GM12878 (cell line): Measurements from ENCODE around the gene GPBAR1. TPM values are rescaled to one million over a fixed set of nuclear protein-coding genes. Genes with fewer than 3 reads are reported as not detected.

Experiments used
- ATAC-seq: fragments of 200-7000 bp; cut with Tn5 transposase; 3 replicates; pipeline ENCODE4 v1.9.1; 2020; ENCODE audit warnings: mild to moderate bottlenecking, moderate library complexity
- BruUV-seq: library from RNA; stranded (reverse); fragments of 400-500 nt; replicated peaks from 2 replicates; lab custom pipeline; 2021; lab: Mats Ljungman, UMichigan
- CTCF ChIA-PET: fragments of 300-600 bp; sonication (Branson Sonifier 250); formaldehyde crosslinking; extraction: SDS; loops from one replicate; lab custom pipeline; 2021; ENCODE audit warnings: inconsistent platforms; lab: Yijun Ruan, JAX
- POLR2A ChIA-PET: fragments of 350-600 bp; formaldehyde crosslinking; extraction: SDS; loops from one replicate; lab custom pipeline; 2021; ENCODE audit warnings: inconsistent platforms; lab: Charles Lee
- RAD21 ChIA-PET: fragments of 300-600 bp; sonication (Branson Sonifier 250); formaldehyde crosslinking; loops from one replicate; lab custom pipeline; 2023; ENCODE audit warnings: antibody characterized with exemption; ENCODE audit not compliant: unreplicated experiment; lab: Charles Lee
- SMC1A ChIA-PET: fragments of 300-600 bp; sonication (Branson Sonifier 250); formaldehyde crosslinking; loops from one replicate; lab custom pipeline; 2023; ENCODE audit not compliant: unreplicated experiment, uncharacterized antibody; lab: Charles Lee
- DNase-seq: peaks from one replicate; pipeline ENCODE4 v3.0.0-alpha.2; 2011; ENCODE audit warnings: low read depth, low spot score
- FAIRE-seq: peaks from 3 replicates; lab custom pipeline; 2011; peaks lifted over from hg19 to GRCh38; lab: Jason Lieb, UNC
- H2AFZ ChIP-seq: 2 replicates; pipeline ENCODE4 v1.6.0; 2011; ENCODE audit warnings: low read depth, low read length, control low read depth; ENCODE audit not compliant: control insufficient read depth
- H3K27ac ChIP-seq: 2 replicates; pipeline ENCODE4 v1.5.1; 2011; ENCODE audit warnings: control low read depth; ENCODE audit not compliant: control insufficient read depth, insufficient read depth
- H3K27me3 ChIP-seq, 2 experiments: replicated peaks in 1 of 2; 2 replicates each; pipeline versions ENCODE4 v1.6.0 to v1.6.1; 2011; ENCODE audit warnings: low read length in 1 of 2; ENCODE audit not compliant: control insufficient read depth in 2 of 2, insufficient read depth in 2 of 2
- H3K36me3 ChIP-seq, 2 experiments: 2 replicates each; pipeline ENCODE4 v1.5.1; 2011; ENCODE audit warnings: low read length in 1 of 2; ENCODE audit not compliant: control insufficient read depth in 2 of 2, insufficient read depth in 2 of 2
- H3K4me1 ChIP-seq: 2 replicates; pipeline ENCODE4 v1.6.1; 2011; ENCODE audit warnings: mild to moderate bottlenecking, low read length, moderate library complexity, mixed read lengths; ENCODE audit not compliant: control insufficient read depth, insufficient read depth
- H3K4me2 ChIP-seq: 2 replicates; pipeline ENCODE4 v1.6.0; 2011; ENCODE audit warnings: control low read depth; ENCODE audit not compliant: control insufficient read depth, insufficient read depth
- H3K4me3 ChIP-seq: fragments of 200-600 bp; sonication (generic); 2 replicates; pipeline ENCODE4 v1.5.1; 2016
- H3K79me2 ChIP-seq: 2 replicates; pipeline ENCODE4 v1.6.0; 2011; ENCODE audit warnings: low read length; ENCODE audit not compliant: control insufficient read depth, insufficient read depth
- H3K9ac ChIP-seq: 2 replicates; pipeline ENCODE4 v1.8.0; 2011; ENCODE audit warnings: low read length, control low read depth, mixed read lengths; ENCODE audit not compliant: control insufficient read depth, insufficient read depth
- H3K9me3 ChIP-seq: replicated peaks from 3 replicates; pipeline ENCODE4 v1.5.1; 2011; ENCODE audit warnings: mild to moderate bottlenecking, low read length; ENCODE audit not compliant: control insufficient read depth, insufficient read depth
- H4K20me1 ChIP-seq: 2 replicates; pipeline ENCODE4 v1.6.0; 2011; ENCODE audit not compliant: control insufficient read depth, insufficient read depth
- CTCF ChIP-seq, 3 experiments: IDR thresholded peaks in 2 of 3; conservative IDR thresholded peaks in 1 of 3; 2 replicates each; pipeline ENCODE4 v1.5.1; 2011; ENCODE audit warnings: low read depth in 3 of 3, low read length in 3 of 3, mild to moderate bottlenecking in 3 of 3, control low read depth in 2 of 3, moderate library complexity in 2 of 3, inconsistent platforms in 1 of 3, mixed read lengths in 1 of 3; ENCODE audit not compliant: control insufficient read depth in 2 of 3, insufficient read depth in 1 of 3; ENCODE audit errors: extremely low read depth in 1 of 3
- ELK1 ChIP-seq: IDR thresholded peaks from 2 replicates; pipeline ENCODE4 v1.6.1; 2012; ENCODE audit warnings: low read depth, low read length, improper control_type of control experiment
- MEF2B ChIP-seq: fragments of 450-650 bp; IDR thresholded peaks from 2 replicates; pipeline ENCODE4 v1.6.1; 2018; ENCODE audit warnings: mild to moderate bottlenecking, moderate library complexity; ENCODE audit not compliant: partially characterized antibody, poor library complexity, severe bottlenecking
- PBX3 ChIP-seq: IDR thresholded peaks from 2 replicates; pipeline ENCODE4 v1.6.1; 2011; ENCODE audit warnings: mild to moderate bottlenecking, low read depth, low read length, moderate library complexity; ENCODE audit not compliant: insufficient replicate concordance
- RAD21 ChIP-seq: IDR thresholded peaks from 2 replicates; pipeline ENCODE4 v1.6.1; 2011; ENCODE audit warnings: mild to moderate bottlenecking, low read depth, low read length, moderate library complexity; ENCODE audit not compliant: insufficient read depth
- RCOR1 ChIP-seq: conservative IDR thresholded peaks from 2 replicates; pipeline ENCODE4 v1.6.1; 2012; ENCODE audit warnings: low read depth, low read length, improper control_type of control experiment
- SMC3 ChIP-seq: IDR thresholded peaks from 2 replicates; pipeline ENCODE4 v1.6.1; 2011; ENCODE audit warnings: low read length, improper control_type of control experiment, borderline replicate concordance
- TBL1XR1 ChIP-seq: IDR thresholded peaks from 2 replicates; pipeline ENCODE4 v1.6.1; 2012; ENCODE audit warnings: low read depth, low read length, improper control_type of control experiment
- WRNIP1 ChIP-seq: IDR thresholded peaks from 2 replicates; pipeline ENCODE4 v1.6.1; 2011; ENCODE audit warnings: low read depth, low read length, improper control_type of control experiment, borderline replicate concordance
- YY1 ChIP-seq: IDR thresholded peaks from 2 replicates; pipeline ENCODE4 v1.6.1; 2011; ENCODE audit warnings: low read depth, mild to moderate bottlenecking, low read length
- WGBS: methylation state at CpG from one replicate; pipeline ENCODE4 v1.1.6; 2016; ENCODE audit warnings: low lambda C conversion rate; ENCODE audit not compliant: insufficient replicate concordance, insufficient coverage; ENCODE audit errors: missing lambda C conversion rate; 5-methylcytosine and 5-hydroxymethylcytosine counted together
- in situ Hi-C: fragments of 300-500 bp; cut with MboI; formaldehyde crosslinking; loops from 9 replicates; pipeline ENCODE4 v1.14.3; 2018; ENCODE audit warnings: mixed read lengths
- intact Hi-C: fragments of 100-400 bp; cut with micrococcal nuclease; formaldehyde crosslinking; loops from one replicate; pipeline ENCODE4 v1.14.2; 2022; ENCODE audit not compliant: unreplicated experiment
- polyA plus RNA-seq, 11 experiments: library from polyadenylated mRNA; depleted of rRNA in 4 of 11; unstranded in 6 of 11; stranded (reverse) in 5 of 11; fragments of >200 nt; fragmentation: Nextera tagmentation in 4 of 11; fragmentation: Illumina TruSeq in 1 of 11; extraction: Ambion mirVana in 4 of 11; extraction: Trizol in 1 of 11; gene quantifications; 1 replicate in 1 of 11; 2 replicates in 10 of 11; pipeline versions ENCODE4 v1.2.1 to v1.2.3, GENCODE V29; 2011 to 2016; ENCODE audit warnings: inconsistent platforms in 2 of 11, missing spikeins in 2 of 11, low read depth in 1 of 11
- total RNA-seq, 4 experiments: library from RNA; depleted of rRNA in 3 of 4; stranded (reverse); fragments of >200 nt in 3 of 4; fragmentation: Illumina TruSeq in 1 of 4; extraction: Trizol in 1 of 4; gene quantifications; 2 replicates each; pipeline versions ENCODE4 v1.2.1 to v1.2.3, GENCODE V29; 2013 to 2021
- TF ChIP-seq, protein P1 (sequence below): fragments of 450-650 bp; IDR thresholded peaks from 2 replicates; pipeline ENCODE4 v1.6.1; 2016; ENCODE audit warnings: mild to moderate bottlenecking, moderate library complexity, borderline replicate concordance

The GPBAR1 gene
- total and polyA plus RNA-seq, 10 of the 15 experiments (the other 5 are each of a cell fraction or from before 2014, with no cell fraction given): 0.03 to 0.36 (median 0.11) TPM; not detected in 3

DNA sequence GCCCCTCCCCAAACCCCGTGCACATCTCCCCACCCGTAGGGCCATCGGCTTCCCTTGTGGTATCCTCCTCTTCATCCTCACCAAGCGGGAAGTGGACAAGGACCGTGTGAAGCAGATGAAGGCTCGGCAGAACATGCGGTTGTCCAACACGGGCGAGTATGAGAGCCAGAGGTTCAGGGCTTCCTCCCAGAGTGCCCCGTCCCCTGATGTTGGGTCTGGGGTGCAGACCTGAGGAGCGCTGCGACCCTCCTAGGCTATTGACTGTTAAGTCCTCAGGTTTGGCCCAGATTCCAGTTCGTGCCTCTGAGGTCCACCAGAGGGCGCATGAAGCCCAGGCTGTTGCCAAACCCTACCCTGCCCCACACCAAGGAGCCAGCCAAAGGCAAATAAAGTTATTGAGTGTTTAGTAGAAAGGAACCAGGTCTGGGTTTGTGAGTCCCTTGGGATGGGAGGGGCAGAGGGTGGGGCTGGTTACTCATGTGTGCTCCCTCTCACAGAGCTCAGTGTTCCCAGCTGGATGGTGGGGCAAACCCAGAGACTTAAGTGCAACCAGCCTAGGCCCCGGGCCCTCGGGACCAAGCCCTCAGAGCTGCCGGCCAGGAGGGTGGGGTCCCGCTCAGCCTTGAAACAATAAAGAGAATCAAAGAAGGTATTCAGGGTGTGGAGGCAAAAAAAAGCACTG lies 11.9 kb downstream of the GPBAR1 start:
- RAD21 ChIA-PET: interaction anchor here (0.6 to 7.3 kb wide), 23 partner anchors 12 to 388 kb away, joined by 3 to 141 read pairs (median 4); partner anchors contain the start of genes ARPC2, CATIP and TMBIM1
- Histone ChIP-seq H3K4me2 (peak overlapping the region; percentile 90; the same call in 1 of the 2 replicates), H3K79me2 (peaks cover 19% of the 10 kb centered on the region), H3K27ac (no peak overlapping the region), H4K20me1 (no peaks in the 10 kb centered on the region), H3K27me3 (no peaks in the 10 kb centered on the region), H3K4me3 (no peak overlapping the region), H3K9ac (no peak overlapping the region), H3K4me1 (peaks cover 18% of the 10 kb centered on the region), H3K36me3 (peaks cover 21 to 25% of the 10 kb centered on the region in 2 experiments), H2AFZ (no peak overlapping the region), H3K9me3 (no peaks in the 10 kb centered on the region)
- no TSS peak for BruUV-seq
- in situ Hi-C loops (no loop called here), intact Hi-C loops (loop anchor here (1.0 to 5.0 kb wide), 5 partner anchors 14 to 295 kb away; partner anchors contain the start of genes CATIP, CNOT9 and USP37)
- DNase-seq: peak; percentile 59
- SMC1A ChIA-PET: interaction anchor here (0.7 to 7.6 kb wide), 13 partner anchors 16 to 242 kb away, joined by 3 to 194 read pairs (median 4); partner anchors contain the start of genes CATIP and TMBIM1
- CTCF ChIA-PET: interaction anchor here (0.6 to 7.0 kb wide), 24 partner anchors 12 to 244 kb away, joined by 3 to 154 read pairs (median 6); partner anchors contain the start of genes CATIP, GPBAR1 and TMBIM1
- 17% methylated on average over 16 of the region's 18 CpGs for WGBS
- POLR2A ChIA-PET: interaction anchor here (0.9 to 6.8 kb wide), 6 partner anchors 14 to 125 kb away, joined by 3 to 84 read pairs (median 8); partner anchors contain the start of gene TMBIM1
- ATAC-seq: peak; percentile 56
- FAIRE-seq: peak; percentile 83
- TF ChIP-seq SMC3 (peak; percentile 94), ELK1 (peak; percentile 29; the same call in 1 of the 2 replicates), TBL1XR1 (0 out of 2 replicates have a peak, but pooled peaks have one; percentile 27), RAD21 (peak; percentile 97), RCOR1 (0 out of 2 replicates have a peak, but pooled peaks have one; percentile 63), PBX3 (no peak), MEF2B (peak; percentile 90), YY1 (peak; percentile 71), WRNIP1 (0 out of 2 replicates have a peak, but pooled peaks have one; percentile 29), CTCF (IDR thresholded peaks at IDR 0.05 in 2 of 3, conservative IDR thresholded peaks at IDR 0.05 in 1 of 3; ENCODE audit: control insufficient read depth in 2 of 3, extremely low read depth in 1 of 3, insufficient read depth in 1 of 3, low read depth in 3 of 3, low read length in 3 of 3) (peak; percentile 85 to 95 (median 91); a peak in 5 of 6 replicates)
- TF ChIP-seq, protein P1, sequence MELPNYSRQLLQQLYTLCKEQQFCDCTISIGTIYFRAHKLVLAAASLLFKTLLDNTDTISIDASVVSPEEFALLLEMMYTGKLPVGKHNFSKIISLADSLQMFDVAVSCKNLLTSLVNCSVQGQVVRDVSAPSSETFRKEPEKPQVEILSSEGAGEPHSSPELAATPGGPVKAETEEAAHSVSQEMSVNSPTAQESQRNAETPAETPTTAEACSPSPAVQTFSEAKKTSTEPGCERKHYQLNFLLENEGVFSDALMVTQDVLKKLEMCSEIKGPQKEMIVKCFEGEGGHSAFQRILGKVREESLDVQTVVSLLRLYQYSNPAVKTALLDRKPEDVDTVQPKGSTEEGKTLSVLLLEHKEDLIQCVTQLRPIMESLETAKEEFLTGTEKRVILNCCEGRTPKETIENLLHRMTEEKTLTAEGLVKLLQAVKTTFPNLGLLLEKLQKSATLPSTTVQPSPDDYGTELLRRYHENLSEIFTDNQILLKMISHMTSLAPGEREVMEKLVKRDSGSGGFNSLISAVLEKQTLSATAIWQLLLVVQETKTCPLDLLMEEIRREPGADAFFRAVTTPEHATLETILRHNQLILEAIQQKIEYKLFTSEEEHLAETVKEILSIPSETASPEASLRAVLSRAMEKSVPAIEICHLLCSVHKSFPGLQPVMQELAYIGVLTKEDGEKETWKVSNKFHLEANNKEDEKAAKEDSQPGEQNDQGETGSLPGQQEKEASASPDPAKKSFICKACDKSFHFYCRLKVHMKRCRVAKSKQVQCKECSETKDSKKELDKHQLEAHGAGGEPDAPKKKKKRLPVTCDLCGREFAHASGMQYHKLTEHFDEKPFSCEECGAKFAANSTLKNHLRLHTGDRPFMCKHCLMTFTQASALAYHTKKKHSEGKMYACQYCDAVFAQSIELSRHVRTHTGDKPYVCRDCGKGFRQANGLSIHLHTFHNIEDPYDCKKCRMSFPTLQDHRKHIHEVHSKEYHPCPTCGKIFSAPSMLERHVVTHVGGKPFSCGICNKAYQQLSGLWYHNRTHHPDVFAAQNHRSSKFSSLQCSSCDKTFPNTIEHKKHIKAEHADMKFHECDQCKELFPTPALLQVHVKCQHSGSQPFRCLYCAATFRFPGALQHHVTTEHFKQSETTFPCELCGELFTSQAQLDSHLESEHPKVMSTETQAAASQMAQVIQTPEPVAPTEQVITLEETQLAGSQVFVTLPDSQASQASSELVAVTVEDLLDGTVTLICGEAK: peak; percentile 87
